ENCODE results near the gene XIRP2.
A peak's percentile ranks its signal among the peaks of the same experiment; 100 is the strongest.

The XIRP2 gene

DNA sequence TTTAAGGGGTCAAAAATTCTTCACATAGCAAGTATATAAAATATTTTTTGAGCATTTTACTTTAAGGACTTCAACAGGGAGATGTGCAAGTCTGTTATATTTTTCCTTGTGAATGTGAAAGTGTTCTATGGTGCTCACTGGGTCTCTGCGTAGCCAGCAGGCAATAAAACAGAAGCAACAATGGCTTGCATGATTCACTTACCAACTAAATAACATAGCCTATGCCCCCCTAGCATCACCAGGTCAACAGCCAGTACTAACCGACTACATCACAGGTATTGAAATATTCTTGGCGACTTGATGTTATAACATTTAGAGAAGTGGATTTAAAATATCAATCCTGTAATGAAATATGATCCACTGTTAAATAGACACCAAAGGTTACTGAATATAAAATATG lies 398.9 kb downstream of the XIRP2 start:
- Mint-ChIP-seq H3K27ac (no peak overlapping the region), H3K4me1 (no peaks in the 10 kb centered on the region), H3K27me3 (peaks cover 24% of the 10 kb centered on the region), H3K9me3 (no peaks in the 10 kb centered on the region), H3K4me3 (no peak overlapping the region), H3K36me3 (no peaks in the 10 kb centered on the region)
- no peak for ATAC-seq

DNA sequence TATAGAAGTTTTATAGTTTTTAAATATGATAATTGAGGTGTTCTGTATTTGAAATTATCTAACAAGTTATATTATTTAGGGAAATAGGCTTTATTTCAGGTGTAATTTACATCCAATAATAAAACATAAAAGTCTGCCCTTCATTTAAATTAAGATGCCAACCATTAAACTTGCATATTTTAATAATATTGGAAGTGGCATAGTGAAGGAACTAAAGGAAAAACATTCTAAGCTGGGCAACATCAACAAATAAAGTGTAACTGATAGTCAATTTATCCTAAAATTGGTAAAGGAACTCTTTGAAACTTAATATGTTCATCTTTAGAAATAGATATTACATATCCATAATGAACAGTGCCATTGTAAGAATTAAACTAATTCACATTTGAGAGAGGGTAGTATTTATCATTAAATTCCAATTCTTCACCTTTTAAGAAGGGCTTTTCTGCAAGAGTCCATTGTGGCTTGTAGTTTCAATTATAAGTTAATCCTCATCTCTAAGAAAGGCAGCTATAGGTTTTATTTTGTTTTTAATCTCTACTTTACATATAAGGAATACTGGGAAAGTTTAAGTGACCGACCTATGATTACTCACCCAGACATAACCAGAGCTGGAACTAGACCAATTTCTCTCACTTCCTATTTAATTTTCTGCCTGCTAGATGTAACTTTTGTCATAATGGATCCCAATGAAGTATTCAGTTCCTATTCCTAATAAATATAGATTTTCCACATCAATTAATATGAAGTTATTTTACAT lies 401.6 kb downstream of the XIRP2 start:
- H3K27ac Mint-ChIP-seq, result no peak overlapping the region
- H3K9me3 Mint-ChIP-seq, result no peaks in the 10 kb centered on the region
- ATAC-seq, result no peak
- H3K4me3 Mint-ChIP-seq, result no peak overlapping the region
- peaks cover 43% of the 10 kb centered on the region for H3K27me3 Mint-ChIP-seq
- peaks cover 14% of the 10 kb centered on the region for H3K4me1 Mint-ChIP-seq
- no peaks in the 10 kb centered on the region for H3K36me3 Mint-ChIP-seq

DNA sequence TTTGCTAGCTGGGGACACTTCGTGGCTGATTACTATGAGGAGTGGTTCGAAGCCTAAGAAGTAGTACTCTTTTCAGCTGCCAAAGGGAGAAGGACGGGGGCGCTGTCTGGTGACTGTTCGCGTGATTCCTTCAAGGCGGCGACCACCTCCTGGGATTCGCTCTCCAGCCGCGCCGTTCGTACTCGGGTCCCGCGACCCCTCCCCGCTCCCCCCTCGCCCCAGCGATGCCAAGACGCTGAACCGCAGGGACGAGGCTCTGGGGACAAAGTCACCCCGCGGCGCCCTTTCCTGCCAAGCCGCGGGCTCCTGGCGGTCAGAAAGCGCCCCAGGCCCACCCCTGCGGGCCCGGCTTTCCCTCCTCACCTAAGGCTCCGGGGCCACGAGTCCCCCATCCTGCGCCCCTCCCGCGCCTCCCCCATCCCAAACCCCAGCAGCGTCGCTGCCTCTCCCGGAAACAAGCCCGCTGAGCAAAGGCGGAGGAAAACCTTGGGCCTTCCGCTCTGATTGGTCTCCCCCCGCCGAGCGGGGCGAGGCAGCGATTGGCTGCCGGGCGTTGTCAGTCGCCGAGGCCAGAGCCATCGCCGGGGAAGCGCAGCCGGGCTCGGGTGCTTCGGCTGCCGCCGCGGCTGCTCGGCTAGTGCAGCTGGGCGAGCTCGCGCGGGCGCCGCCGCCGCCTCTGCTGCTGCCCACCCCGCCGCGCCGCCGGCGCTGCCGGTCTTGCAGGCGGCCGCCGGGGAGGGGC lies 404.3 kb downstream of the XIRP2 start, which contains the start of gene B3GALT1:
Gene B3GALT1, plus strand, starts transcription at position 572 of the 742 bp plus-strand sequence.
- Mint-ChIP-seq H3K27ac (no peak within 1 kb of the TSS), H3K36me3 (no peaks in the 10 kb centered on the region), H3K4me1 (peaks cover 16% of the 10 kb centered on the region), H3K9me3 (no peaks in the 10 kb centered on the region), H3K27me3 (peaks cover 57% of the 10 kb centered on the region), H3K4me3 (peak within 1 kb of the TSS; percentile 73)
- ATAC-seq, result peak; percentile 90

DNA sequence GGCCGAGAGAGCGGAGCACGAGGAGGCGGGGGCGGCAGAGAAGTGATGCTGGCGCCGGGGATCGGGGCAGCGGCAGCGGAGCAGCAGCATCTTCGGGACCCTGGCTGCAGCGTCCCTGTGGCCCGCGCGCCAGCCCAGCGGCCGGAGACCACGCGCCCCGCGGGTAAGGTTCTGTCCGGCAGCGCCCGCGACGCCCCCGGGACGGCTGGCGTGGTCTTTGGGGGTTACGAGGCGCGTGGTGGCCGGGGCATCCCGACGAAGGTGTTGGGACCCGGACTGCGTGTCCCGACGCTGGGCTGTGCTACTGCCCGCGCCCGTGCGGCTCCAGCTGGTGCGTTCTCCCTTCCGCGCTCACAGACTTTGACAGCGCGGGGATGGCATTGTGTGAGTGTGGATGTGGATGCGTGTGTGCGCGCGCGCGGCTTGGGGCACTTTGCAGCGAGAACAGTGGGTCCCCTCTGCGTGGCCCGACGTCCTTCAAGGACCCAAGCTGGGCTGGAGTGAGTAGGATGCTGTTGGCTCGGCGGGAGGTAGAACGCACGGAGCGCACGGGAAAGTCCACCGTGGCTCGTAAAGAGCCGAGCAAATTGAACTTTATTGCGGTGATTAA lies 405.0 kb downstream of the XIRP2 start:
- peaks cover 57% of the 10 kb centered on the region for H3K27me3 Mint-ChIP-seq
- H3K9me3 Mint-ChIP-seq, result no peaks in the 10 kb centered on the region
- peak overlapping the region; percentile 13 for H3K4me3 Mint-ChIP-seq
- H3K4me1 Mint-ChIP-seq, result peaks cover 16% of the 10 kb centered on the region
- ATAC-seq, result peak; percentile 29
- no peak overlapping the region for H3K27ac Mint-ChIP-seq
- H3K36me3 Mint-ChIP-seq, result no peaks in the 10 kb centered on the region

DNA sequence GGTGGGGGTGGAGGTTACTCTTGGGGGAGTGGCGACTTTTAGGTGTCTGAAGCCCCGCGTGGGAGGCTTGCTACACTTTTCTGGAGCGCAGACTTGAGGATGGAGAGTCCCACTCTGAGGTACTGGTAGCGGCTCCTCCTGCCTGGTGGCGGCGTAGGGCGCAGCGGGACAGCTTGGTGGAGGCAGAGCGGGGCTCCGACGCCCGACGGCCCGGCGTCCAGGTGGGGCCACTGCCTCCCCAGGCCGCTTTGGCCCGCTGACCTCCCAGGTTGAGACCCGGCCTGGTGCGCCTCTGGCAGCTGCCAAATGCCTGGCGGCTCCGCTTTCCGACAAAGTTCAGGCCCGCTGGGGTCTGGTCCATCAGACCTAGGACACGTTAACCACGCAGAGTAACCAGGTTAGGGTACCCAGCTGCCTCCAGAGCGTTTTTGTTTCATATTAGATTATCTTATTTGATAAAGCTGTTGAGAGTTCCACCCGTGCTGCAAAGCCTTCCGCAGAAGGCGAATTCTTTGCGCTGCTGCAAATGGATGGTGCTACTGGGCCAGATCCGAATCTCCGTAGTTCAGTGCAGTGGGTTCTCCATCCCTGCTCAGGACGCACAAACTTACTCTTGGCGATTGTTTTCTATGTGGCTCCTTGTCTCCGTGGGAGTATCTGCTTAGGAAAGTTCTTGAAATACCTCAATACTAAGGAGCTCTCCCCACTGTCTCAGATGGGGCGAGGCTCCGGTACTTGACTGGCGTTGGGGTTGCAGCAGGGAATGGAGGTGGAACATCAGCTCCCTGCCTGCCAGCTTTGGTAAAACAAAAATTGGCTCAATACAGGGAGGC lies 405.9 kb downstream of the XIRP2 start:
- Mint-ChIP-seq H3K27ac (no peak overlapping the region), H3K4me1 (peaks cover 16% of the 10 kb centered on the region), H3K9me3 (no peaks in the 10 kb centered on the region), H3K4me3 (peak overlapping the region; percentile 9), H3K36me3 (no peaks in the 10 kb centered on the region), H3K27me3 (peaks cover 51% of the 10 kb centered on the region)
- ATAC-seq, result no peak

DNA sequence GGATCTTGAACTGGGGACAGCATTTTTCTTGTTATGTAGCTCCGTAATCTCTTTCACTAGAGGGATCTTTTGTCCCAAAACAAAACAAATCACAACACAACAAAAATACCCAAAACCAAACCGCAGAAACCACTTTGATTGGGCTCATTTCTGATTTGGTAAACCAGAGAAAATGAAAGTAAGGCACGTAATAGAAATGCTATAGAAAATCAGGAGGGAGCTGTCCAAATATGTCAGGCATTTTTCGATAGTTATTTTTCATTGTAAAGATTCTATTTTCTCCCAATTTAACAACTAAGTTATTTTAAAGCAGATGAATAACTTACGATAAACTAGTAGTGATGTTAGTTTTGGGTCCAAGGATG lies 406.5 kb downstream of the XIRP2 start:
- no peaks in the 10 kb centered on the region for H3K9me3 Mint-ChIP-seq

DNA sequence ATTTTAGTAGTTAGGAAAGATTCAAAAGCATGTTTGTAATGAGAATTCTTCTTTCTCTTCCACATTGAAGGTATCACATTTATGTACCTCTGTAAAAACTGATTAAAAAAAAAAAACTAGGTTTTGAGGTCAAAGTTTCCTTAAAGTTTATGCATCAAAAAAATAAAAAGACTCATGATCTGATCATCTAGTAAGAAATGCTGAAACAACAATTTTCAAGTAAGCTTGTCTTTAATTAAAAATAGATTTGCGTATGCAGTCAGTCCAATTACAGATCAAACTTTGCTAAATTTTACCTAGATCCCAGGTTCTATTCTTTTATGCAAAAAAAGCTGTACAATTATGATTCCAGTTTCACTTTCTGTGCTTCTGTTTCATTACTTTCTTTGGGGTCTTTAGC lies 409.0 kb downstream of the XIRP2 start:
- no peak for ATAC-seq
- no peak overlapping the region for H3K27ac Mint-ChIP-seq
- H3K27me3 Mint-ChIP-seq, result peaks cover 33% of the 10 kb centered on the region
- no peak overlapping the region for H3K4me3 Mint-ChIP-seq
- peaks cover 16% of the 10 kb centered on the region for H3K4me1 Mint-ChIP-seq
- H3K36me3 Mint-ChIP-seq, result no peaks in the 10 kb centered on the region
- H3K9me3 Mint-ChIP-seq, result no peaks in the 10 kb centered on the region

More for the DNA sequence above, 406.5 kb downstream of the XIRP2 start:
- Mint-ChIP-seq H3K36me3 (no peaks in the 10 kb centered on the region), H3K27me3 (peaks cover 46% of the 10 kb centered on the region), H3K27ac (no peak overlapping the region), H3K4me3 (no peak overlapping the region), H3K4me1 (peaks cover 16% of the 10 kb centered on the region)
- no peak for ATAC-seq

DNA sequence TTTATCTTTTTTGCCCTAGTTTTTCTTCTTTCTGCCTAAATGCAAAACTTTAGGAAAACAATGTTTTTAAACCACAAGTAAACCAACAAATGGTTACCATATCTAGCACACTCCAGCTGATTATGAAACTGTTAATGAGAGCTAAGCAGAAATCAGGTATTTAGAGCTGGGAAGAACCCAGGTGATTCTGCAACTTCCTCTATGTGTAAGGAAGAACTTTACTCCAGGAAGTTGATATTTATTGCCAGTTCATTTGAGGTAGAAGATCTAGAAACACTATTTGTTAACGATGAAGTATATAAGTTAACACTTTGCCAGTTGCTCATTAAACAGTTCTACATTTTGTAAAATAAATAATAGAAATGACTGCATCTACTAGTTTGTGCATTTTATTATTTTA lies 409.7 kb downstream of the XIRP2 start:
- no peak for ATAC-seq
- no peak overlapping the region for H3K4me3 Mint-ChIP-seq
- no peaks in the 10 kb centered on the region for H3K36me3 Mint-ChIP-seq

More for the DNA sequence above, 409.7 kb downstream of the XIRP2 start:
- Mint-ChIP-seq H3K9me3 (no peaks in the 10 kb centered on the region), H3K27ac (no peak overlapping the region), H3K4me1 (peaks cover 16% of the 10 kb centered on the region), H3K27me3 (peaks cover 32% of the 10 kb centered on the region)

Measured in stimulated activated memory B cell treated with anti-CD40 and anti-IgM and Interleukin-4, amounts not matched to agents 10 μg/mL and 1 μg/mL and 100 μg/mL, for 72 hours (primary cell).